Prostate gland (tissue), 2 donors: ENCODE results near the gene CUL2. TPM values are rescaled to one million over a fixed set of nuclear protein-coding genes. Genes with fewer than 3 reads are reported as not detected.

ENCODE experiments used
- DNase-seq: peaks from one replicate; pipeline ENCODE4 v3.0.0-alpha.2; 2019; ENCODE audit warnings: low spot score
- H3K27ac ChIP-seq, 2 donors: fragments of 200-600 bp; sonication (generic); 2 replicates each; pipeline ENCODE4 v1.5.1; 2017 to 2019
- H3K27me3 ChIP-seq: fragments of 200-600 bp; sonication (generic); replicated peaks from 2 replicates; pipeline ENCODE4 v1.5.1; 2019; ENCODE audit not compliant: insufficient read depth
- H3K36me3 ChIP-seq, 2 donors: fragments of 200-600 bp; sonication (generic); 1 replicate in 1 of 2; 2 replicates in 1 of 2; pipeline versions ENCODE4 v1.5.1 to v1.8.1; 2017 to 2019
- H3K4me1 ChIP-seq: fragments of 200-600 bp; sonication (generic); replicated peaks from 2 replicates; pipeline ENCODE4 v1.5.1; 2019
- H3K4me3 ChIP-seq, 2 donors: fragments of 200-600 bp; sonication (generic); 2 replicates each; pipeline ENCODE4 v1.5.1; 2017 to 2019
- H3K9me3 ChIP-seq: fragments of 200-600 bp; sonication (generic); 2 replicates; pipeline ENCODE4 v1.5.1; 2017
- POLR2A ChIP-seq: fragments of 450-650 bp; IDR thresholded peaks from one replicate; pipeline ENCODE4 v1.6.1; 2016; ENCODE audit warnings: antibody characterized with exemption, mild to moderate bottlenecking
- POLR2AphosphoS5 ChIP-seq: sonication (generic); formaldehyde crosslinking; IDR thresholded peaks from one replicate; pipeline ENCODE4 v1.6.1; 2017; ENCODE audit warnings: antibody characterized with exemption
- WGBS: methylation state at CpG from one replicate; pipeline ENCODE4 v1.1.5; 2018; 5-methylcytosine and 5-hydroxymethylcytosine counted together
- intact Hi-C: fragments of 100-400 bp; cut with DNase I; formaldehyde crosslinking; loops from one replicate; pipeline ENCODE4 v1.14.2; 2022
- total RNA-seq, 2 donors: library from RNA; depleted of rRNA; stranded (reverse); fragments of >200 nt; gene quantifications; one replicate each; pipeline ENCODE4 v1.1.0, GENCODE V29; 2016
- TF ChIP-seq, protein P1 (sequence below), 4 experiments: fragments of 200-600 bp in 2 of 4; fragments of 450-650 bp in 2 of 4; sonication (generic) in 2 of 4; IDR thresholded peaks; 1 replicate in 3 of 4; 2 replicates in 1 of 4; pipeline ENCODE4 v1.5.1; 2016 to 2019; ENCODE audit warnings: antibody characterized with exemption in 4 of 4, mild to moderate bottlenecking in 2 of 4, moderate library complexity in 2 of 4

Gene CUL2
- total RNA-seq: 10 to 100 TPM; 15.5 to 15.9 TPM

DNA sequence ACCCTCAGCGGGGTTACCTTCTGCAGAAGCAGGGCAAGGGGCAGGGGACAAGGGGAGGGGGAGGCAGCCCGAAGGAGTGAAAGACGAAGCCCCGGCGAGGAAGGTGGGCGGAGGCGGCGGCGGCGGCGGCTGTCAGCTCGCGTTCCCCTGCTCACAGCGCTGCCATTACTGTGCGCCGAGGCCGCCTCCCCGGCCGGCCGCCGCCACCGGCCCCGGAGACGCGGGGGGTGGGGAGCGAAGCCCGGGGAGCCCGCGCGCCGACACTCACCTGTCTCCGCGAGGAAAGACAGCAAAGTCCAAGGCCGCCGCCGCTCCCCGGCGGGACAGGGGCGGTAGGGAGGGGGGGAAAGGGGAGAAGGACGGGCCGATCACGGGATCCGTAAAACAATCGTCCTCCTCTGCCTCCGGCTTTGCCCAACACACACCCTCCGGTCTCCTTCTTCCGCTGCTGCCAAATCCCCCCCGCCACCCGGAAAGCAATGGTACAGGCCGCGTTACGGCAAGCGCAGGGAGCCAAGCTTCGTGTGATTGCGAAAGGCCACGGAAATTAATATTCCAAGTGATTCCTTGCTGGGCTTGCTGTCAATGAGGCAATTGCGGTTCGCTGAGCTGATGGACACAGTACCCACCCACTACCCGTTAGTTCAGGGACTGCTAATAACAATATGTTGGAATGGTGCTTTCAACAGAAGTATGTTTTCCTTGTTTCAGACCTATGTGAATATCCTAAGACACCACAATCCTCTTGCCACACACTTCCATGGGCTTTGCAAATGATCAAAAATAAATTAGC lies at the start of gene CUL2:
Gene CUL2 (minus strand): TSS at position 180 of the 793 bp plus-strand sequence. CDS start 19,024 bp downstream, outside the sequence.
- under 1% methylated on average over 46 of the region's 59 CpGs for WGBS
- Histone ChIP-seq H3K36me3 (no peaks in the 10 kb centered on the region), H3K4me3 (peak within 1 kb of the TSS; percentile 58 to 95), H3K4me1 (peaks cover 5% of the 10 kb centered on the region), H3K9me3 (no peaks in the 10 kb centered on the region), H3K27ac (peak within 1 kb of the TSS; percentile 90 to 94), H3K27me3 (no peaks in the 10 kb centered on the region)
- DNase-seq: peak; percentile 84
- intact Hi-C loops: no loop called here
- TF ChIP-seq POLR2A (no peak), POLR2AphosphoS5 (peak; percentile 95)
- TF ChIP-seq, protein P1, sequence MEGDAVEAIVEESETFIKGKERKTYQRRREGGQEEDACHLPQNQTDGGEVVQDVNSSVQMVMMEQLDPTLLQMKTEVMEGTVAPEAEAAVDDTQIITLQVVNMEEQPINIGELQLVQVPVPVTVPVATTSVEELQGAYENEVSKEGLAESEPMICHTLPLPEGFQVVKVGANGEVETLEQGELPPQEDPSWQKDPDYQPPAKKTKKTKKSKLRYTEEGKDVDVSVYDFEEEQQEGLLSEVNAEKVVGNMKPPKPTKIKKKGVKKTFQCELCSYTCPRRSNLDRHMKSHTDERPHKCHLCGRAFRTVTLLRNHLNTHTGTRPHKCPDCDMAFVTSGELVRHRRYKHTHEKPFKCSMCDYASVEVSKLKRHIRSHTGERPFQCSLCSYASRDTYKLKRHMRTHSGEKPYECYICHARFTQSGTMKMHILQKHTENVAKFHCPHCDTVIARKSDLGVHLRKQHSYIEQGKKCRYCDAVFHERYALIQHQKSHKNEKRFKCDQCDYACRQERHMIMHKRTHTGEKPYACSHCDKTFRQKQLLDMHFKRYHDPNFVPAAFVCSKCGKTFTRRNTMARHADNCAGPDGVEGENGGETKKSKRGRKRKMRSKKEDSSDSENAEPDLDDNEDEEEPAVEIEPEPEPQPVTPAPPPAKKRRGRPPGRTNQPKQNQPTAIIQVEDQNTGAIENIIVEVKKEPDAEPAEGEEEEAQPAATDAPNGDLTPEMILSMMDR (IDR thresholded peaks at IDR 0.05): peak in 1 of 4 experiments; percentile 22

DNA sequence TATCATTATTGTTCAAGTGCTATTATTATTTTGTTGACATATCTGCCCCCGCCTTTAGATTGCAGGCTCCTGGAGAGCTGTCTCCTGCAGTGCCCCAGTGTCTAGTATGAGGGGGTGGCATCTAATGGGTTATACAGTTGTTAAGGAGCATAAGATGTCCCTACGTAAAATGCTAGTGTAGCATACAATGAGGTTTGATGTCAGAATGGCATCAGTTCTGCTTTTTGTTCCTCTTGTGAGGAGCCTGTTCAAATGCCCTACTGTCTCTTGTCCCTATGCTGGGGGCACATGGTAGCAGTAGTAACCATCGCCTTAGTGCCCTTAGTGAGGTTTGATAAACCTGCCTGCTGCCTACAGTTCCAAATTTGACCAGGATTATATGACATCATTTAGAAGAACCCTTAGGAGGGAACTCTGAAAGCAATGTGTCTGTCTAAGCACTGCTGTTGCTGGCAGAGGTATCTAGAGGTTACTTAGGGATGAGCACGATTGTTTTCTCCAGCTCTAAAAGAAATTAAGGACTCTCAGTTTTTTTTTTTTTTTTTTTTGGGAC lies 46.2 kb upstream of the CUL2 start:
- Histone ChIP-seq H3K27me3 (no peaks in the 10 kb centered on the region), H3K27ac (no peak overlapping the region), H3K4me1 (no peaks in the 10 kb centered on the region), H3K36me3 (no peaks in the 10 kb centered on the region), H3K9me3 (no peaks in the 10 kb centered on the region), H3K4me3 (no peak overlapping the region)
- DNase-seq: no peak
- intact Hi-C loops: no loop called here
- WGBS: 78% methylated on average over 4 of the region's 4 CpGs
- TF ChIP-seq POLR2AphosphoS5 (no peak), POLR2A (no peak)
- TF ChIP-seq, protein P1 (IDR thresholded peaks at IDR 0.05): no peak

DNA sequence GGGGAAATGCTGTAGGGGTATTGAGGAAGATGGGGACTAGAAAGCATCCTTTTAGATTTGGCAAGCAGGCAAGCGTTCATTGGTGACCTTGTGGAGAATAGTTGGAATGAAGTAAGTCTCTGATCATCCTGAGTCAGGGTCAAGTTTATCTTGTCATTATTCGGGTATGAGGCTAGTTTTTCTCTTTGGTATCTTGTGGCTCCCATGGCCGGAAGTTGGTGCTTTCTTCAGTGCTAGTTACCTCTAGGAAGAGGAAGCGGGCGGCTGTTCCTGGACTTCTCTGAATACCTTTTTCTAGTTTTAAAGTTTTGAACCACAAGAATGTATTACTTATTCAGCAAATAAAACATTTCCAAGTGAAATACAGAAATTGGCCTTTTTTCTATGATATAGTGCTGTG lies 45.7 kb upstream of the CUL2 start:
- Histone ChIP-seq H3K36me3 (no peaks in the 10 kb centered on the region), H3K4me3 (no peak overlapping the region), H3K27me3 (no peaks in the 10 kb centered on the region), H3K4me1 (no peaks in the 10 kb centered on the region), H3K27ac (no peak overlapping the region), H3K9me3 (no peaks in the 10 kb centered on the region)
- TF ChIP-seq, protein P1 (IDR thresholded peaks at IDR 0.05): no peak
- TF ChIP-seq POLR2A: no peak
- no peak for TF ChIP-seq POLR2AphosphoS5
- 90% methylated on average over 5 of the region's 5 CpGs for WGBS
- DNase-seq: no peak
- intact Hi-C loops: no loop called here

DNA sequence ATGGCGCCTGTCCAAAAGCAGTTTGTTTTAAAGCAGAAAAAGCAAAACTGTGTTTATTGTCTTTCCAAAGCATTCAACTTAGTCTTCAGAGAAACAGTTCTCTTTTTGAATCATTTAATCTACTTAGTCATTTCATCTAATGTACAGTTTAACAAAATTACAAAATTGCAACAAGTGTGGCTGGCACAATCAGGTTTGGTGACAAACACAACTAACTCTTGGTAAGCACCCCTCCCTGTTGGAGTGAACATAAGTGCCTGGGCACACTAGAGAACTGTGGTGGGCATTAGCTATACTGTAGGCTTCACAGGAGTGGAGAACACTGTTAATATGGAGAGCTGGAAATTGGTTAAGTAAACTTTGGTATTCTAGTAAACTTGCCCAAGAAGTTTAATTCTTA lies 43.4 kb upstream of the CUL2 start:
- intact Hi-C loops: no loop called here
- Histone ChIP-seq H3K4me3 (no peak overlapping the region), H3K9me3 (no peaks in the 10 kb centered on the region), H3K27me3 (no peaks in the 10 kb centered on the region), H3K27ac (no peak overlapping the region), H3K36me3 (no peaks in the 10 kb centered on the region), H3K4me1 (no peaks in the 10 kb centered on the region)
- no peak for TF ChIP-seq POLR2A
- TF ChIP-seq, protein P1 (IDR thresholded peaks at IDR 0.05): no peak
- no peak for TF ChIP-seq POLR2AphosphoS5
- DNase-seq: no peak
- WGBS: 100% methylated on average over 1 of the region's 1 CpG
